PC-9 (cell line): Measurements from ENCODE around the gene CHST2. TPM values are rescaled to one million over a fixed set of nuclear protein-coding genes. Genes with fewer than 3 reads are reported as not detected.

ENCODE experiments used
- BruUV-seq: library from RNA; stranded (reverse); fragments of 400-500 nt; replicated peaks from 2 replicates; lab custom pipeline; 2021; lab: Mats Ljungman, UMichigan
- CTCF ChIA-PET: fragments of 300-600 bp; sonication (Branson Sonifier 250); formaldehyde crosslinking; loops from one replicate; lab custom pipeline; 2022; ENCODE audit warnings: antibody characterized with exemption; lab: Charles Lee
- POLR2A ChIA-PET: fragments of 300-600 bp; sonication (Branson Sonifier 250); formaldehyde crosslinking; loops from one replicate; lab custom pipeline; 2022; ENCODE audit warnings: antibody characterized with exemption; ENCODE audit not compliant: unreplicated experiment; lab: Charles Lee
- DNase-seq, 2 experiments: peaks; one replicate each; pipeline versions ENCODE4 v3.0.0 to v3.0.0-alpha.2; 2015 to 2022; ENCODE audit warnings: mixed read lengths in 1 of 2
- H2AFZ ChIP-seq: fragments of 200-600 bp; sonication (generic); 2 replicates; pipeline ENCODE4 v1.8.1; 2017; ENCODE audit warnings: antibody characterized with exemption
- H3F3A ChIP-seq: fragments of 200-600 bp; sonication (generic); 2 replicates; pipeline ENCODE4 v1.8.1; 2017; ENCODE audit warnings: antibody characterized with exemption, mild to moderate bottlenecking, low read depth; ENCODE audit not compliant: insufficient read depth
- H3K27ac ChIP-seq: fragments of 200-600 bp; sonication (generic); 2 replicates; pipeline ENCODE4 v1.6.1; 2016; ENCODE audit warnings: mixed run types
- H3K27me3 ChIP-seq: fragments of 200-600 bp; sonication (generic); 2 replicates; pipeline ENCODE4 v1.6.1; 2016; ENCODE audit warnings: low read depth, mixed run types; ENCODE audit not compliant: insufficient read depth
- H3K36me3 ChIP-seq: fragments of 200-600 bp; sonication (generic); 2 replicates; pipeline ENCODE4 v1.6.1; 2016; ENCODE audit warnings: low read depth, mixed run types
- H3K4me1 ChIP-seq: fragments of 200-600 bp; sonication (generic); replicated peaks from 2 replicates; pipeline ENCODE4 v1.6.1; 2016; ENCODE audit warnings: mixed run types; ENCODE audit not compliant: insufficient read depth
- H3K4me2 ChIP-seq: fragments of 200-600 bp; sonication (generic); 2 replicates; pipeline ENCODE4 v1.6.1; 2017; ENCODE audit warnings: mixed run types
- H3K4me3 ChIP-seq: fragments of 200-600 bp; sonication (generic); 2 replicates; pipeline ENCODE4 v1.6.1; 2016; ENCODE audit warnings: mixed run types
- H3K79me2 ChIP-seq: fragments of 200-600 bp; sonication (generic); 2 replicates; pipeline ENCODE4 v1.6.1; 2017; ENCODE audit warnings: low read depth, mixed run types
- H3K9me2 ChIP-seq: fragments of 200-600 bp; sonication (generic); 2 replicates; pipeline ENCODE4 v1.8.1; 2017; ENCODE audit warnings: mild to moderate bottlenecking; ENCODE audit not compliant: insufficient read depth
- H3K9me3 ChIP-seq: fragments of 200-600 bp; sonication (generic); 2 replicates; pipeline ENCODE4 v1.8.1; 2016; ENCODE audit warnings: low read depth; ENCODE audit not compliant: insufficient read depth
- H4K20me1 ChIP-seq: fragments of 200-600 bp; sonication (generic); 2 replicates; pipeline ENCODE4 v1.8.1; 2017; ENCODE audit not compliant: insufficient read depth
- CTCF ChIP-seq: fragments of 200-600 bp; sonication (generic); conservative IDR thresholded peaks from 2 replicates; pipeline ENCODE4 v1.6.1; 2017; ENCODE audit warnings: mixed run types, antibody characterized with exemption, mild to moderate bottlenecking, moderate library complexity
- EZH2 ChIP-seq: fragments of 200-600 bp; sonication (generic); IDR thresholded peaks from 2 replicates; pipeline ENCODE4 v1.8.0; 2017; ENCODE audit warnings: antibody characterized with exemption, low read depth
- intact Hi-C: fragments of 100-400 bp; cut with micrococcal nuclease; formaldehyde crosslinking; loops from one replicate; pipeline ENCODE4 v1.10.0; 2022; ENCODE audit not compliant: unreplicated experiment
- total RNA-seq: library from RNA; stranded (reverse); gene quantifications from 2 replicates; pipeline ENCODE4 v1.2.3, GENCODE V29; 2021

The CHST2 gene
- total RNA-seq, 1 experiment from 2014 or later: 0.15 TPM

GRCh38 chr3:143081365-143081764 lies 38.2 kb upstream of the CHST2 start:
- H3K4me2 ChIP-seq: no peak overlapping the region
- no peak overlapping the region for H3K27ac ChIP-seq
- H4K20me1 ChIP-seq: no peaks in the 10 kb centered on the region
- H3K4me3 ChIP-seq: no peak overlapping the region
- H2AFZ ChIP-seq: no peak overlapping the region
- no TSS peak for BruUV-seq
- H3K9me2 ChIP-seq: no peaks in the 10 kb centered on the region
- no peaks in the 10 kb centered on the region for H3K36me3 ChIP-seq
- H3K27me3 ChIP-seq: no peaks in the 10 kb centered on the region
- H3K4me1 ChIP-seq: no peaks in the 10 kb centered on the region
- H3F3A ChIP-seq: no peaks in the 10 kb centered on the region
- ChIA-PET POLR2A (no interaction called here), CTCF (interaction anchor here (0.5 kb wide), 1 partner anchor 27 kb away, joined by 3 read pairs; no protein-coding TSS in a partner anchor)
- no peak for TF ChIP-seq CTCF
- no peak for TF ChIP-seq EZH2
- H3K9me3 ChIP-seq: no peaks in the 10 kb centered on the region
- DNase-seq: no peak
- no peaks in the 10 kb centered on the region for H3K79me2 ChIP-seq
- intact Hi-C loops: no loop called here

- TF ChIP-seq EZH2 (no peak), CTCF (no peak)
- ChIA-PET POLR2A (no interaction called here), CTCF (interaction anchor here (0.5 kb wide), 1 partner anchor 27 kb away, joined by 3 read pairs; no protein-coding TSS in a partner anchor)
- Histone ChIP-seq H3K4me2 (no peak overlapping the region), H3K27me3 (no peaks in the 10 kb centered on the region), H4K20me1 (no peaks in the 10 kb centered on the region), H3K4me3 (no peak overlapping the region), H3F3A (no peaks in the 10 kb centered on the region), H3K79me2 (no peaks in the 10 kb centered on the region), H2AFZ (no peak overlapping the region), H3K9me3 (no peaks in the 10 kb centered on the region), H3K36me3 (no peaks in the 10 kb centered on the region), H3K9me2 (no peaks in the 10 kb centered on the region), H3K4me1 (no peaks in the 10 kb centered on the region), H3K27ac (no peak overlapping the region)
- intact Hi-C loops: no loop called here
- no peak for DNase-seq
- no TSS peak for BruUV-seq
These were observed 37.5 kb upstream of the CHST2 start for GRCh38 chr3:143081844-143082778.

- no peak for DNase-seq
- H3K4me1 ChIP-seq: no peaks in the 10 kb centered on the region
- TF ChIP-seq CTCF (no peak), EZH2 (no peak)
- H3K9me2 ChIP-seq: no peaks in the 10 kb centered on the region
- H4K20me1 ChIP-seq: no peaks in the 10 kb centered on the region
- CTCF ChIA-PET: no interaction called here
- no peak overlapping the region for H3K27ac ChIP-seq
- H3K79me2 ChIP-seq: no peaks in the 10 kb centered on the region
- H3K27me3 ChIP-seq: no peaks in the 10 kb centered on the region
- no peak overlapping the region for H3K4me2 ChIP-seq
- H3K36me3 ChIP-seq: no peaks in the 10 kb centered on the region
- intact Hi-C loops: no loop called here
- H3K9me3 ChIP-seq: no peaks in the 10 kb centered on the region
- no peak overlapping the region for H3K4me3 ChIP-seq
- BruUV-seq: no TSS peak
- H2AFZ ChIP-seq: no peak overlapping the region
- no peaks in the 10 kb centered on the region for H3F3A ChIP-seq
- POLR2A ChIA-PET: no interaction called here
These were observed 35.8 kb upstream of the CHST2 start for GRCh38 chr3:143083781-143084180.
